Skin of body (tissue), 2 donors: ENCODE measurements around the gene PRUNE2. TPM values are rescaled to one million over a fixed set of nuclear protein-coding genes. Genes with fewer than 3 reads are reported as not detected.
"Not testable (repeated sequence)": the region's sequence is repeated elsewhere in the genome, so short reads cannot be mapped to it uniquely, and the experiment has no call there.

Experiments
- DNase-seq: peaks from one replicate; lab custom pipeline; 2025; lab: John Stamatoyannopoulos, UW
- total RNA-seq: library from RNA; depleted of rRNA; stranded (reverse); fragments of >200 nt; gene quantifications from one replicate; pipeline ENCODE4 v1.2.3, GENCODE V29; 2014

The PRUNE2 gene
- total RNA-seq, 1 donor from 2014 or later: 13.6 TPM

DNA sequence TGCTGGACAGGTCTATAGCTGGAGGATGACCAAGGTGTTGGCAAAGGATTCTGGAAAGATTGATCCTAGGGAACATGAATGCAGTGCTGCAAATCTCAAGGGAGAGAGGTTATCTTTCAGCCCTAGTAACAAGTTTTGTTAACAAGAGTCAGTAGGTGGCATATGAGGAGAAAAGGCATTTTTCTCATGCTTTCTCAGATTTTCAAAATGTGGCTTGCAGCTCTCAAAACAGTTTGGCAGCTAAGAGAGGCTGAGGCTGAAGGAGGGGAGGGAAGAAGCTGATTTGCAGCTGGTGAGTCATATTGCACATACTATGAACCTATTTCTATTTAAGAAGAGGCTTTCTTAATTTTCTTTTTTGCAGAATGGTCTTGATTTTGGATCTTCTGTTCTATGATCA lies 205.9 kb downstream of the PRUNE2 start:
- peak; percentile 66 for DNase-seq

DNA sequence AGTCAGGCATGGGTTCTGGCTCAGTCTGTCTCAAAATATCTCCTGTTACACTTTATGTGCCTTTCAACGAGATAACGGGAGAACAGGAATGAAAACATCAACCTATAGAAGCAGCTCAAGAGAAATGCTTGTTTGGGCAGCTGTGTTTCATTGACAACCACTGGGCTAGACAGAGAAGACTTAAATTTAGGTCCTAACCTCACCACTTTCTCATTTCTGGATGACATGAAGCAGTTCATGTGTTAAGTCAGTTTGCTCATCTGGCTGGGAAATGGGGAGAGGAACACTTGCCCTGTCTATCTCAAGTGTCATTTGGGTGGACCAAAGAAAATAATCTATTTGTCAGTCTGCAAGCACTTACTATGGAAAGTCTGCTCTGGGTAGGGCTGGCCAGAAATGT lies 208.4 kb downstream of the PRUNE2 start:
- no peak for DNase-seq

DNA sequence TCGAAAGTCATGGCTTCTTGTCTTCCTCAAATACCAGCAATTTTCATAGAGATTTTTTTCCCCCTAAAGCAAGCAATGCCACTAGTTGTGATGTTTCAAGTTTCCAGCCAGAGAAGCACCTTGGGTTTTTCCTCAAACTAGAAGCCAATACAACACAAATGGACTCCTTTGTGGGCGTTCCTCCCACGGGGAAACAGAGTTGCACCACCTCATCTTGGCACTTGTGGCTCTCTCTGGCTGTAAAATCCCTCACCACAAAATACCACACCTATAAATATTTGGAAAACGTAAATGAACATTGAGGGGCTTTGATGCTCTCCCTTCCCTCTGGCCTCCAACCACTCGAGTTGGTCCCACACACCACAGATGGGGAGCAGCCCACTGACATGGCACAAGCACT lies 208.8 kb downstream of the PRUNE2 start:
- no peak for DNase-seq

DNA sequence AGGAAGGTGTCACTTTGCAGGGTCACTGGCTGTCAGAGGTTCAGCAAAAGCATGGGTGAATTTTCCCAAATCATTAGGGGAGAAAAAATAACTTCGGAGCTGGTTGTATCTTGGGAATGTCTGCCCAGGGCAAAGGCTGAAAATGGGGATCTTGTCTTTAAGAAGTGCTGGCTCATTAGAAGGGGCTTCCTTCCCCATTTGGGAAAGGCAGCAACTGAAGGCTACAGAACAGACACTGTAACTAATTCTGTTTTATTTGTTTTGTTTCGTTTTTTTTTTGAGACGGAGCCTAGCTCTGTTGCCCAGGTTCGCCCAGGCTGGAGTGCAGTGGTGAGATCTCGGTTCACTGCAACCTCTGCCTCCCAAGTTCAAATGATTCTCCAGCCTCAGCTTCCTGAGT lies 212.0 kb downstream of the PRUNE2 start:
- DNase-seq: no peak

DNA sequence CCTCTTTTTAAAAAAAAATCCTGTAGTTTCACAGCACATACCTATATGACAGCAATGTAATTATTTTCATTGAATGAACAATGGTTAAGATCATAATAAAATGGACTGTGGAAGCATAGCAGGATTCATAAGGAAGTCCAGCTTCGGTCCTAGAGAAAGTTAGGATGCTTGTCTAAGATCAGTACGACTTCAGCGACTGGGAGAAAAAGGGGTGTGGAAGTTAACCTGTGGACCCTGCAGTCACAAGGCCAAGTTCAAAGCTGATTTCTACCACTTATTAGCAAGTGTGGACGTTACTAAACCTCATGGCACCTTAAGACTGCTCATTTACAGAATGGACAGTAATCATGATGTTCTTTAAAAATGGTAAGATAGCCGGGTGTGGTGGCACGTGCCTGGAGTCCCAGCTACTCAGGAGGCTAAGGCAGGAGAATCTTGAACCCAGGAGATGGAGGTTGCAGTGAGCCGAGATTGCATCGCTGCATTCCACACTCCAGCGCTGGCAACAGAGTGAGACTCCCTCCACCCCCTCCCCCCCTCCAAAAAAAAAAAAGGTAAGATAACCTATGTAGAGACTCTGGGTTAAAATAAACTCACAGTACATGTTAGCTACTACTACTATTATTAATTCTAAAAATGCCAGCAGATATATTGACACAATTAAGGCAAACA lies 213.3 kb downstream of the PRUNE2 start:
- no peak for DNase-seq

DNA sequence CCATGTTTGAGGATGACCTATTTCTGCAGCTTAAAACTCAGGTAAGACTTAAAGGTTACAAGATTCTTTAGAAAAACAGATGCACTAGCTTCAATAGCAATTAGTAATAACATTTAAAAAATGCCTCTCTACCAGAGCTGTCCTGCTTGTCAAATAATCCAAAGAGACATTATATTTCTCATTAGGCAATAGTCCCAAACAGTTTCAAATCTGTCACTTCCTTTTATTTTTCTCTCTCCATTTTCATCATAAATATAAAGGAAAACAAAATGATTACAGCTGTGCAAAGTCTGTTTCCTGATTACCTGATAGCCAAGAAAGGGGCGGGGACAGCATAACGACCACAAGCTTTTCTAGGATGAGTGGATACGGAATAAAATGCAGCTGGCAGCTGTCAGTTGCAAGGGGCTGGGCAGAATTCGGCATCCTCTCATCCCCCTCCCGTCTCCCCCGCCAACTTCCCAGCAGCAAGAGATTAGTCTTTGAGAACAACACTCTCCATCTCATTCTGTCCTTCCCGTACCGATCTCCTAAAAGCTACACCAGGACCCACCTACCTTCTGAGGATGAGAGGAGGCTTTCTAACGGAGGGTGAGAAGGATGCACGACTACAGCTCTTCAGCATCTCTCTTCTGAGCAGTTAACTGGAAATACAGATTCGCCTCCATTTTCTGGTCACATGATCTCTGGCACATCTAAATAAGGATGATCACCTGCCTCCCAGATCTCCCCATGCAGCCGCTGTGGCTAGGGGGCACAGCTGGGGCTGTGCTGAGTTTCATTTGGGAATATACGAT lies 214.2 kb downstream of the PRUNE2 start:
- peak; percentile 27 for DNase-seq

DNA sequence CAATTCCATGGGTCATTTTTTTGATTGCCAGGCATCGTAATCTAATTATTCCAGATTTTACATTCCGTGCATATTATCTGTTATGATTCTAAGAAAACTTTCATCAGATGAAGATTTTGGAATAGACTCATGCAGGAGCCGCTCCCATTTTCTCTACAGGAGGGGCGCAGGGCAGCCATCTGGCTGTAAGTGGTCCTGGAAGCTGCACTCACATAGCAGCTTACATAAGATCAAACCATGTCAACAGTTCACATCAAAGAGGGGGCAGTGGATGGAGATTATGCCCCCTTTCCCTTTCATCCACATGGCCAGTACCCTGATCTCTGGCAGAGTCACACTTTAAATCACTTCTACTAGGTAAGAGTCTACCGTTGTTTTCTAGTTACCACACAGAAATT lies 214.9 kb downstream of the PRUNE2 start:
- DNase-seq: no peak

DNA sequence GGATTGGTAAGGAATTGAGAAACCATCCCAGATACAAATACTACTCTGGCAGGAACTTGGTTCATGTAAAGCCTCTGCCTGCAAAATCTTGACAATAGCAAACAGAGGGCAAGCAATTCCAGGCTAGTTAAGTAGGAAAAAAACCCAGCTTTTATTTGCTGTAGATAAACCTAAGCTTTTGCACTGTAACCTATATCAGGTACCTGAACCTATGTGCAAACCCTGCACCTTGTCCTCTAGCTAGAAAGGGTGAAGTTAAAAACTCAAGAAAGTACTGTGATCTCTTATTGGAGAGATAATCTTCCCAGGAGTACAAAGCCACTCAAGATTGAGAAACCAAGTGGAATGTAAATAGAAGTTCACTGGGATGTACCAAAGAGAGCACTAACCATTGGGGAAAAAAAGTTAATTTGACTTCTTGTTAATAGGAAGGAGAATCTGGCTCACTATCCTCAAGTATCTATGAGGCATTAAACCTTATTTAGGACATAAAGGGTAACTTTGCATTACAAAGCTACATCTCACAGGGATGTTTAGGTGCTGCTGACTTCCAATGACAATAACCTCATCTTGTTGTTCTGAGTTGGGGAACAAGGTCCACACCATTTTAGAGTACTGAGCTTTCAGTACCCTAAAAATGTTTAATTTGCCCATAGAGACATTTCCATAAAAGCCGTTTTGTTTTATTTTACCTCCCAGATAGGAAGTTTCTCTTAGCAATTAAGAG lies 215.5 kb downstream of the PRUNE2 start:
- no peak for DNase-seq

DNA sequence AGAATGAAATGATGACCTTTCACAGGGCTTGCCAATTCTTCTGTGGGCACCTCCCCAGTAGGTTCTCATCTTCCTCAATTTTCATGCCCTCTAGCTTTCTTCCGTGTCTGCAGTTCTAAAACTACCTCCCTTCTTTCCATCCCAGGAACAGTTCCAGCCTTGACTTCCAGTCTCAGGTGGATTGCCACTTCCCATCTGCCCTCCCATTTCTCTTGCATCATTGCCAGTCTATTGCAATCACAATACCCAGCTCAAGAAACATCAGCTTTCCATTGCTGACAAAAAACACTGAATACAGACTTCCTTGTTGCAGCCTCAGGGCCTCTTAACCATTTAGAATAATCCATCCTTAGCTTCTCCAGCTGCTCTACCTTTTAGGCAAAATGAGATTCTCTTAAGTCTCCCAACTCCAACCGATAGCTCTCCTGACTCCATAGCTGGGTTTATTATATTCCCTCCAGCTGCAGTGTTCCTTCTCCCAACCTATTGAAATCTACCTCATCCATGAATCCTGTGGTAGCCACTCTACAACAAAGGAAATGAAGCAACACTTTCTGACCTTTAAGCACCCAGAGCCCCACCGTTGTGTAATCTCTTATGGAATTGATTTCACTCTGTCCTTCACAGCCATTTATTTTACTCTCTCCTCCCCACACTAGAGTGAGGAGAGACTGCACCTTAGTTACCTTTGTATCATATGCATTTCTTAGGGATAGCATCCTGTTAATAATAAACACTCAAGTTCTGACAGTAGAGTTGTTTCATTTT lies 217.3 kb downstream of the PRUNE2 start:
- no peak for DNase-seq

DNA sequence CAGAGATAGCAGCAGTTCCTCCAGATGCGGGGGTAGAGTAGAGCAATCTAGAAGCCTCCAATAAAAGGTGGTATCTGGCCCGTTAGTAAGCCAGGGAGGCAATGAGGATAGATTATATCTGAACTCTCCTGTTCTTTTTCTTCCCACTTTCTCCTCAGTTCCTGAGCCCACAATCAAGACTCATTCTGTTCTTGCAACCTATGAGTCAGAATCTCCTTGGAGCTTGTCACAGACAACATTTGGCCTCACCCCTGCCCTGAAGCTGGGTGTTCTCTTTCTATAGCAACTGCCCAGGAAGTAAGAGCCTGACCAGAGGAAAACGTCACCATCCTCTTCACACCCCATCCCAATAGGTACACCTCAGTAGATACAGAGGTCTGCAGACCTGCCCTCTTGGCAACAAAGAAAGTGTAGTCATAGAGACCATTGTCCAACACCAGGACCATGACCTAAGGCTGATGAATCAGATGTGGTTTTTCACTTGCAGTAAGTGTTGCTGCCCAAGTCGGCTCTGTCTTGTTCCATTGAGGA lies 218.0 kb downstream of the PRUNE2 start:
- DNase-seq: no peak

DNA sequence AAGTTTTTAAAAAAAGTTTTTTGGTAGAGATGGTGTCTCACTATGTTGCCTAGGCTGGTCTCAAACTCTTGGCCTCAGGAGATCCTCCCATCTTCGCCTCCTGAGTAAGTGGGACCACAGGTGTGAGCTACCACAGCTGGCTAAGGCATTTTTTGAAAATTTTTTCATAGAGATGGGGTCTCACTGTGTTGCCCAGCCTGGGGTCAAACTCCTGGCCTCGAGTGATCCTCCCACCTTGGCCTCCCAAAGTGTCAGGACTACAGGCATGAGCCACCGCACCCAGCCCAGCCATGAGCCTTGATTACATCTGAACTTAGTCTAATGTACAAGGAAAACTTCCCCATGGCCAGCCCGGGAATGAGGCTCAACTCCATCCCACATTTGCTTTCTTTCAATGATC lies 219.2 kb downstream of the PRUNE2 start:
- no peak for DNase-seq

DNA sequence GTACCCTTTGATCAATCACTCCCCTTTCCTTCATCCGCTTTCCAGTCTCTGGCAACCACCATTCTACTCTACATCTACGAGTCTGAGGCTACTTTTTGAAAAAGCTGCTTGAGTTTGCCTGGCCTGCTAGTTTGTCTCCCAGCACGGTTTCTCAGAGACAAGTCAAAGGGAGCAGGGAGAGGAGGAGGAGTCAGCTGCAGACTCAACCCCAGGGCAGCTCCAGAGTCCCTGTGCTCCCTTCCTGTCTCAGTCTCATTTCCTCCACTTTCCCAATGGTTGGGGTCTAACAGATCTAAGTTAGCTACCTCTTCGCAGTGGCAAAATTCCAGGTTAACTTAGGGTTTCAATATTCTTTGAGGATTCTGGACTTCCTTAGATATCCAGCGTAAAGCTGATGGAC lies 221.7 kb downstream of the PRUNE2 start:
- no peak for DNase-seq

DNA sequence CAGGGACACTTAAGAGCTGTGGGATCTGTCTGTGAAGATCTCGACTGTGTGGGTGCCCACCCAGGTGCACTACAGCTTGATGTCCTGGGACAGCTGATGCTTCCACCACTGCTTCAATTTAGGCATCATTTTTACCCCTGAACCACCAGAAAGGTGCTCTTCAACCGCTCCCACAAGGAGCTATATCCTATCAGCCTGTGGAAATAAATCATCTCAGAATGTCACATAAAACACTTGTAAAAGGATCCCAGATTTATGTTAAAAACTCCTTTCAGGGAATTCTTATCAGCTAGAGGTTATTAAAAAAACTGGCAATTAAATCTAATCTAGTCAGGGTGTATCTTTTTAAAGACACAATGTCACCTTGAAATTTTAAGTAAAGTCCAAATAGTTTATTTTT lies 224.4 kb downstream of the PRUNE2 start:
- DNase-seq: no peak

DNA sequence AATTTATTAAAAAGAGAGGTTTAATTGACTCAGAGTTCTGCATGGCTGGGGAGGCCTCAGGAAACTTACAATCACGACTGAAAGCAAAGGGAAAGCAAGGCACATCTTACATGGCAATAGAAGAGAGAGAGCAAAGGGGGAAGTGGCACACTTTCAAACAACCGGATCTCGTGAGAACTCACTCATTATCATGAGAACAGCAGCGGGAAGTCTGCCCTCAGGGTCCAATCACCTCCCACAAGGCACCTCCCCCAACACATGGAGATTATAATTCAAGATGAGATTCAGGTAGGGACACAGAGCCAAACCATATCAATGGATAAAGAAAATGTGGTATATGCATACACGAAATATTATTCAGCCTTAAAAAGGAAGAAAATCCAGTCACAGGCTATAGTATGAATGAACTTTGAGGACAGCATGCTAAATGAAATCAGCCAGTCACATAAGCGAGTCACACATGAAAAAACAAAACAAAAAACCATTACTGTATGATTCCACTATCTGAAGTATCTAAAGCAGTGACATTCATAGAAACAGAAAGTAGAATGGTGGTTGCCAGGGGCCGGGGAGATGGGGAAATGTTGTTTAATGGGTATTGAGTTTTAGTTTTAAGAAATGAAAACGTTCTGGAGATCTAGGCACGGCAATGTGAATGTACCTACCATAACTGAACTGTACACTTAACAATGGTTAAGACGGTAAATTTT lies 225.0 kb downstream of the PRUNE2 start:
- DNase-seq: no peak

DNA sequence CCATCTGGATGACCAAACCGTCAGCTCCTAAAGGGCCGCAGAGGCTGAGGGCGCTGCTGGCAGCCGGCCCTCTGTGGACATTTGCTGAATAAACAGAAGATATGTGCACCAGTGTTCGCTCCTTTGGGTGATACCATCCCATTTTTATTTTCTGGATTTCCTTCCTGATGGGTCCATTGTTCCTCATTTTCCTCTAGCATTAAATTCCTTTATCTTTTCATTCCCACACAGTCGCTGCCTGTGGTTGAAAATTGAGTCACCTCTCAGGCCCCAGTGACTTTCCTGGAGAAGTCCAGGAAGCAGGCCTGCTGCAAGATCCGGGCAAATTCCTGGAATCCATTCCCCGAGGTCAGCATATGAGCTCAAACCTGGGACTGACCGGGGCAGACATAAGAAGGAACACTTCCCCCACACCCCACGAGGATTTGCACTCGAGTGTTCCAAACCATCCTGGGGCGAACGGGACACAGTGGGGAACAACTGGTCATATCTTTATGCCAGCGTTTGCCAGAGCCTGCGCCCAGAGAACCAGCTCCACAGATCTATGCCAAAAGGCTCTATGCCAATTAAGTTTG lies 228.3 kb downstream of the PRUNE2 start:
- no peak for DNase-seq

DNA sequence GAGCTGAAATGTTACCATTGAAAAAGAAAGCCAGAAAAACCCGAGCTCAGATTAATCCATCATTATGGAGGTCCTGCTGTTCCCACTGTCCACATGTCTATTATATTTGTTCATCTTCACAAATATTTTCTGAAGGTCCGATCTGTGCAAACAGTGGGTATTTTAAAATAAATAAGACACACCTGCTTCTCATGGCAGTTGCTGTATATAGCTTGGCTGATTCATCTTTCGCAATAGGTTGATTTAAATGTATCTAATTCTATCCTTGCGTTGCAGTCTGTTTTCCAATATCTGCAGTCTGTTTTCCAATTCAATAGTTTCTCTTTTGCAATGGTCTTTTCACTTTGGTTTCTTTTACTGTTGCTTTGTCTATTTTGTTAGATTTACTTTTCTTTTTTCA lies 229.1 kb downstream of the PRUNE2 start:
- DNase-seq: no peak

DNA sequence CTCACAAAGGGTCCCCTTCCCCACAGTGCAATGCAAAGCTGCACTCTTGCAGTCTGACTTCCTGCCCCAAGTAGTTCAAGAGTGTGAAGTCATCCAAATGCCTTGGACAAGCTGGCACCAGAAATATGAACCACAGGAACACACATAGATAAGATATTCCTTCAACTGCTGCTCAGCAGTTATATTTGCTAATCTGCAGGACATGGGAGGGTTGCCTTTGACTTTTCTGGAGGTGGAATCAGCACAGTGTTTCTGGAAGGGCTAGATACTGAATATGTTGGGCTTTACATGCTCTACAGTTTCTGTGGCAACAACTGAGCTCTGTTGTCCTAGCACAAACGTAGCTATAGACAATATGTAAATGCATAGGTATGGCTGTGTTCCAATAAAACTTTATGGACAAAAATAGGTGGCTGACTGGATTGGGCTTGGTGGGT lies 238.4 kb downstream of the PRUNE2 start:
- DNase-seq: no peak

DNA sequence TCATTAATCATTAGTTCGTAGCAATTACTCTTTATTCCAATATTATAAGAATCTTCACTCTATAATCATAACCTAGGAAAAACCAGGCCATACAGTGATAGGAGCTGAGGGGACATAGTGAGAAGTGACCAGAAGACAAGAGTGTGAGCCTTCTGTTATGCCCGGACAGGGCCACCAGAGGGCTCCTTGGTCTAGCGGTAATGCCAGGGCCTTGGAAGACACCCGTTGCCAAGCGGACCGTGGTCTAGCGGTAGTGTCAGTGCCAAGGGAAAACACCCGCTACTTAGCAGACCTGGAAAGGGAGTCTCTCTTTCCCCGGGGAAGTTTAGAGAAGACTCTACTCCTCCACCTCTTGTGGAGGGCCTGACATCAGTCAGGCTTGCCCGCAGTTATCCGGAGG lies 239.9 kb downstream of the PRUNE2 start:
- DNase-seq: not testable (repeated sequence)

DNA sequence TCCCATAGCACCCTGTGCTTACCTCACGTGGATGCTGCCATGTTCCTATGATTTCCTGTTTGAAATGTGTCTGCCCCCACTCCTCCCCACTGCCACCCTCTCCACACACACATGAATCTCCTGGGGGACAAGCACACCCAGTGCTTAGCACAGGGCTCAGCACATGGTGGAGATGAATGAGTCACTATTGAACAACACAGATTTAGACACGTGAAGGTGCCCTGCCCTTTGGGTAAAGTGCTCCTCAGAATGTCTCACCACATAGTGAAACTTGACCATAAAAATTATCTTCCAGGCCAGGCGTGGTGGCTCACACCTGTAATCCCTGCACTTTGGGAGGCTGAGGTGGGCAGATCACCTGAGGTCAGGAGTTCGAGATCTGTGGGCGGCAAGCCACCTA lies 240.5 kb downstream of the PRUNE2 start:
- DNase-seq: no peak

DNA sequence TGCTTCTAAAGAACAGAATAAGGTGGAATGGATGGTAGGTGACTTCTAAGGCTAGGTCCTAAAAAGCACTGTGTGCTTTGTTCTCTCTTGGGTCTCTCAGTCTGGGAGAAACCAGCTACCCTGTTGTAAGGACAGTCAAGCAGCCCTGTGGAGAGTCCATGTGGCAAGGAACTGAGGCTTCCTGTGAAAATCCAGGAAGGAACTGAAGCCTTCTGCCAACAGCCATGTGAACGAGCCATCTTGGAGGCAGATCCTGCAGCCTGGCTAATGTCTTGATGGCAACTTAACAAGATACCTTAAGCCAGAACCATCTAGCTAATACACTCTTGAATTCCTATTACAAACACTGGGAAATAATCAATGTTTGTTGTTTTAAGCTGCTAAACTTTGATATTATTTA lies 241.8 kb downstream of the PRUNE2 start:
- no peak for DNase-seq
